Measurements from ENCODE around the gene KIF13A. TPM values are rescaled to one million over a fixed set of nuclear protein-coding genes. Genes with fewer than 3 reads are reported as not detected.

Gene KIF13A
- polyA plus RNA-seq, 1 experiment, result 57.7 TPM

DNA sequence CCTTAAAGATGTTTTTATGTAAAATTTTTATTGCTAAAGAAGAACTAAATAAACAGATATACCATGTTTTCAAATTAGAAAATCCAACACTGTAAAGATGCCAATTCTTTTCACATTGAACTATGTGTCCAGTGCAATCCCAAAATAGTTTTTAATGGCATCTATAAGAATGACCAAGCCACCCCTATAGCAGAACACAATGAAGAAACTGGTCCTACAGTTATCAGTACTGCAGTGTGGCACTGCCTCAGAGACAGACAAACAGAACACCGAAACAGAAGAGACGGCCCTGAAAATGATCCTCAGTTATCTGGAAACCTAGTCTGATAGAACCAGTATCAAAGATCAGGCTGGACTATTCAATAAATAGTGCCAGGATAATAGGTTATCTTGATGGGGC is 41.9 kb downstream of the KIF13A start:
- ChIA-PET POLR2A (interaction anchor here (0.5 kb wide), 1 partner anchor 10 kb away, joined by 4 read pairs; no protein-coding TSS in a partner anchor), CTCF (no interaction called here)
- Histone ChIP-seq H3K27me3 (ENCODE audit: control insufficient read depth, insufficient read depth, low read length) (no peaks in the 10 kb centered on the region), H3K4me3 (ENCODE audit: low read depth, low read length) (no peak overlapping the region), H3K27ac (ENCODE audit: low read depth, low read length) (no peak overlapping the region), H3K9me3 (ENCODE audit: control insufficient read depth, insufficient read depth, low read length) (no peaks in the 10 kb centered on the region)
- TF ChIP-seq, protein P1, sequence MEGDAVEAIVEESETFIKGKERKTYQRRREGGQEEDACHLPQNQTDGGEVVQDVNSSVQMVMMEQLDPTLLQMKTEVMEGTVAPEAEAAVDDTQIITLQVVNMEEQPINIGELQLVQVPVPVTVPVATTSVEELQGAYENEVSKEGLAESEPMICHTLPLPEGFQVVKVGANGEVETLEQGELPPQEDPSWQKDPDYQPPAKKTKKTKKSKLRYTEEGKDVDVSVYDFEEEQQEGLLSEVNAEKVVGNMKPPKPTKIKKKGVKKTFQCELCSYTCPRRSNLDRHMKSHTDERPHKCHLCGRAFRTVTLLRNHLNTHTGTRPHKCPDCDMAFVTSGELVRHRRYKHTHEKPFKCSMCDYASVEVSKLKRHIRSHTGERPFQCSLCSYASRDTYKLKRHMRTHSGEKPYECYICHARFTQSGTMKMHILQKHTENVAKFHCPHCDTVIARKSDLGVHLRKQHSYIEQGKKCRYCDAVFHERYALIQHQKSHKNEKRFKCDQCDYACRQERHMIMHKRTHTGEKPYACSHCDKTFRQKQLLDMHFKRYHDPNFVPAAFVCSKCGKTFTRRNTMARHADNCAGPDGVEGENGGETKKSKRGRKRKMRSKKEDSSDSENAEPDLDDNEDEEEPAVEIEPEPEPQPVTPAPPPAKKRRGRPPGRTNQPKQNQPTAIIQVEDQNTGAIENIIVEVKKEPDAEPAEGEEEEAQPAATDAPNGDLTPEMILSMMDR (IDR thresholded peaks at IDR 0.05; ENCODE audit: low read depth, low read length), result no peak
- no peak for DNase-seq (ENCODE audit: low read depth, low spot score)

DNA sequence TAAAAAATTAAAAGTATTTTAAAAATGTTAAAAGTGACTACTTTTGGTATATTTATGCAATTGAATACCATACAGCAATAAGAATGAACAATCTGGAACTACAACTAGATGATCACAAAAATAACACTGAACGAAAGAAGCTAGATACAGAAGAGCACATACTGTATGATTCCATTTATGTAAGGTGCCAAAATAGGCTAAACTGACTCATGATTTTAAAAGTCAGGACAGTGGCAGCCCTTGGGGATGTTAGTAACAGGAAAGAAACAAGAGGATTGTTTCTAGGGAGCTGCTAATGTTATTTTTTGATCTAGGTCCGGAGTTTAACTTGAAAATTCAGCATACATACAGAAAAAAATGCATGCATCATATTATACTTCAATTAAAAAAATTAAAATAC is 42.3 kb downstream of the KIF13A start:
- H3K4me3 ChIP-seq (ENCODE audit: low read depth, low read length), result no peak overlapping the region
- no peaks in the 10 kb centered on the region for H3K9me3 ChIP-seq (ENCODE audit: control insufficient read depth, insufficient read depth, low read length)
- no peak overlapping the region for H3K27ac ChIP-seq (ENCODE audit: low read depth, low read length)
- ChIA-PET POLR2A (interaction anchor here (1.3 kb wide), 1 partner anchor 36 kb away, joined by 3 read pairs; no protein-coding TSS in a partner anchor), CTCF (interaction anchor here (0.5 kb wide), 1 partner anchor 235 kb away, joined by 4 read pairs; no protein-coding TSS in a partner anchor)
- no peak for DNase-seq (ENCODE audit: low read depth, low spot score)
- TF ChIP-seq, protein P1 (IDR thresholded peaks at IDR 0.05; ENCODE audit: low read depth, low read length), result no peak
- no peaks in the 10 kb centered on the region for H3K27me3 ChIP-seq (ENCODE audit: control insufficient read depth, insufficient read depth, low read length)

DNA sequence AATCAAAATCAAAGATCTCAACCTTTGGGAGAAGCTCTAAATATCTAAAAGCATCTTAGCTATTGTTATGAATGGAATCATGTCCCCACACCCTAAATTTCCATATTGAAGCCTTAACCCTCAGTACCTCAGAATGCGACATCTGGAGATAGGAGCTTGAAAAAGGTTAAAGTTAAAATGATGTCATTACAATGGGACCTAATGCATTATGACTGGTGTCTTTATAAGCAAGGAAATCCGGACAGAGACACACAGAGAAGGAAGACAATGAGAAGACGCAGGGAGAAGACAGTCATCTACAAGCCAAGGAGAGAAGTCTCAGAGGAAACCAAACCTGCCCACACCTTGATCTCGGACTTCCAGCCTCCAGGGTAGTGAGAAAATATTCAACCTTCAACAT is 46.1 kb downstream of the KIF13A start:
- peaks cover 3% of the 10 kb centered on the region; the same call in 1 of the 2 replicates for H3K9me3 ChIP-seq (ENCODE audit: control insufficient read depth, insufficient read depth, low read length)
- no peak for DNase-seq (ENCODE audit: low read depth, low spot score)
- H3K4me3 ChIP-seq (ENCODE audit: low read depth, low read length), result no peak overlapping the region
- ChIA-PET CTCF (interaction anchor here (0.6 kb wide), 1 partner anchor 8 kb away, joined by 4 read pairs; no protein-coding TSS in a partner anchor), POLR2A (no interaction called here)
- H3K27me3 ChIP-seq (ENCODE audit: control insufficient read depth, insufficient read depth, low read length), result no peaks in the 10 kb centered on the region
- TF ChIP-seq, protein P1 (IDR thresholded peaks at IDR 0.05; ENCODE audit: low read depth, low read length), result no peak
- H3K27ac ChIP-seq (ENCODE audit: low read depth, low read length), result no peak overlapping the region

DNA sequence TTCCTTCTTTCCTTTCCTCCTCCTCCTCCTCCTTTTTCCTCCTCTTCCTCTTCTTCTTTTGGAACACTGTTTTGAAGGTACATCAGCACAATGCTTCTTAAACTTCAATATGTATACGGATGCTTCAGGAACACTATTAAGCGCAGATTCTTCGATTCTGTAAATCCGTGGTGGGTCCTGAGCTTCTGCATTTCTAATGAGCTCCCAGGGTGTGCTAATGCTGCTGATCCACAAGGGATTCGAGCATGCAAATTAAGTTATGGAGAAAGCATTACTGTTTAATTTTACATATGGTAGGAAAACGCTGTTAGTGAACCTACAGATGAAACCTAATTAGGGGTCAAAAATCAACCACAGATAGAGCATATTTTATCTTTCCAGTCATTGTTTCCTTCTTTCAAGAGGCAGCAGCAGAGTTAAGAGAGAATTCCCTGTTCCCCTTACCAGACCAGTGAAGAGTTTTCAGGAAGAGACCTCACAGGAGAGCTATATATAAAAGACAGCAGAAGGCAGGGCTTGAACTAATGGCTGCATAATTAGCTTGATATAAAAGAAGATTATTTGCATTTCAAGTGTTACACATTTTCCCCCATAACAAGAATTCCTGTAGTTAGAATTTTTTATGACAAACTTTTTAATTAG is 47.2 kb downstream of the KIF13A start:
- no peaks in the 10 kb centered on the region for H3K27me3 ChIP-seq (ENCODE audit: control insufficient read depth, insufficient read depth, low read length)
- CTCF ChIA-PET, result no interaction called here
- peaks cover 3% of the 10 kb centered on the region; the same call in 1 of the 2 replicates for H3K9me3 ChIP-seq (ENCODE audit: control insufficient read depth, insufficient read depth, low read length)
- no peak for DNase-seq (ENCODE audit: low read depth, low spot score)
- POLR2A ChIA-PET, result no interaction called here
- H3K4me3 ChIP-seq (ENCODE audit: low read depth, low read length), result no peak overlapping the region
- no peak overlapping the region for H3K27ac ChIP-seq (ENCODE audit: low read depth, low read length)
- TF ChIP-seq, protein P1 (IDR thresholded peaks at IDR 0.05; ENCODE audit: low read depth, low read length), result no peak

DNA sequence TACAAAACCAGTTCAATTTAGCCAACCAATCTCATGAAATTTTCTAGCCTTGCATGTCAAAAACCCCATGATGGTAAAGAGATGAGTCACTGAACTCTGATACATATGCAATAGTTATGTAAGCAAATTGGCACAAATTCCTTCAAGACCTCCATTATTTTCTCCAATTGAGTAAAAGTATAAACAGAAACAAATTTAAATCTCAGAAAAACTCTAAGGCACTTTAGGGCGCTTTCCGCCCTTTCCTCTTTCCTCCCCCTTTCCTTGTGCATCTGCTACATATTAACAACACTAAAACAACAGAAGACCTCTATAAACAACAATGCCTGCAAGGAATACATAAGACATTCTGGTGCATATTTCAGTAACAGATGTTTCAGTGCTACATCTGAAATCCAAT is 48.5 kb downstream of the KIF13A start:
- ChIA-PET POLR2A (no interaction called here), CTCF (no interaction called here)
- Histone ChIP-seq H3K27ac (ENCODE audit: low read depth, low read length) (no peak overlapping the region), H3K4me3 (ENCODE audit: low read depth, low read length) (no peak overlapping the region), H3K9me3 (ENCODE audit: control insufficient read depth, insufficient read depth, low read length) (peaks cover 3% of the 10 kb centered on the region; the same call in 1 of the 2 replicates), H3K27me3 (ENCODE audit: control insufficient read depth, insufficient read depth, low read length) (no peaks in the 10 kb centered on the region)
- TF ChIP-seq, protein P1 (IDR thresholded peaks at IDR 0.05; ENCODE audit: low read depth, low read length), result no peak
- DNase-seq (ENCODE audit: low read depth, low spot score), result no peak
